ENCODE data around the gene MMP7.
A peak's percentile ranks its signal among the peaks of the same experiment; 100 is the strongest.

MMP7 gene

GRCh38 chr11:102493524-102493923 is 37.0 kb downstream of the MMP7 start:
- DNase-seq, result no peak

- DNase-seq, result no peak
Observed at GRCh38 chr11:102491969-102492368, 38.6 kb downstream of the MMP7 start.

DNA sequence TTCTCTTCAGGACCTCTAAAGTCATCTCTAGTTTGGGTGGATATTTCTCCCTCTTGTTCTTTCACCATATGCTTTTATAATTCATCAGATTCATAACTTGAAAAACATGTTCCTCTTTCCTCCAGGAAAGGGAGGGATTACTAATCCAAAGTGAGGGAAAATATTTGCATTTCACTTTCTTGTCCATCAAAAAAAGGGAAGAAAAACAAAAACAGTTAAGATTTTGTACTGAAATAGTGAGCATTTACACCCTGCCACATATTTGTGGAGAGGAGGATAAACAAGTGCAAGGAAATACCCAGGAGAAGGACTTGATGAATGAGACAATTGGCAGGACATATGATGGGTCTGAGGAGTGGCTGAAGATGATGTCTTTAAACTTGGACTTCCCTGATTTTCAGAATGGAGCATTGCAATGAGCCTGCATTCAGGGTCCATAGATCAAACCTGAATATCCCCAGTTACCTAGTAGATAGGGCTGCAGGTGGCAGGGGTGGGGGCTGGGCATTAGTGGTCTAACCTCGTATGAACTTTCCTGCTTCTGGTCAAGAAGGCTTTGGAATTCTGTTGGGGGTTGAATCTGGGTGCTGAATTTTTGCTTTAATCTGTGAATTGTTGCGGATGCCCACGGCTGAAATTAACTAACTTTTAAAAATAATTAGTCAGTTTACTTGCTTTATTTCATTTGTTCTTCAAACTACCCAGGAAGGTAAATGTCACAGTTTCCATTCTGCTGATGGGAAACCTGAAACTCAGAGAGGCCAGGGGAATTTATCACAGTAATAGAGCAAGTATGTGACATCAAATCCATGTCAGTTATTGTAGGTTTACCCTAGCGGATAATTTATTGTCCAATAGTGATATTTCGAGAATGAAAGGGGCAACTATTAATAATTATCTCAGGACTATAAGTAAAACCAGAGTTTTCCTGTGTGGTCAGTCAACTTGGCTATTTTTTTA is 41.1 kb downstream of the MMP7 start:
- DNase-seq, result no peak

DNA sequence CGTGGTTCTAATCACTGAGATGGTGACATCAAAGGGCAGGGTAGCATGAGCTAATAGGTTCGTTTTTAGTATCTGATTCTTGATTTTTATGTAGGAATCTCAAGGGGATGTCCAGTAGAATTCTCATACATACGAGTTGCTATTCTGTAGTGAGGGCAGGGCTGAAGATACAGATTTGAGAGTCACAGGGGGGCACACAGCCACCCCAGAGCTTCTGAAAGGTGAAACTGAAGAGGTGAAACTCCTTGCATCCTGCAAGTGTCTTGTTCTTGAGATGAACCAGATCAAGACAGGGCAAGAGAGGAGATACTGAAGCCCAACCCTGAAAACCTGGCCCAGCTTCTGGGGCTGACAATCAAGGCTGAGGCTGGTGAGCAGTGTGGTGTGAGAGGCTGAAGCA is 42.3 kb downstream of the MMP7 start:
- no peak for DNase-seq

DNA sequence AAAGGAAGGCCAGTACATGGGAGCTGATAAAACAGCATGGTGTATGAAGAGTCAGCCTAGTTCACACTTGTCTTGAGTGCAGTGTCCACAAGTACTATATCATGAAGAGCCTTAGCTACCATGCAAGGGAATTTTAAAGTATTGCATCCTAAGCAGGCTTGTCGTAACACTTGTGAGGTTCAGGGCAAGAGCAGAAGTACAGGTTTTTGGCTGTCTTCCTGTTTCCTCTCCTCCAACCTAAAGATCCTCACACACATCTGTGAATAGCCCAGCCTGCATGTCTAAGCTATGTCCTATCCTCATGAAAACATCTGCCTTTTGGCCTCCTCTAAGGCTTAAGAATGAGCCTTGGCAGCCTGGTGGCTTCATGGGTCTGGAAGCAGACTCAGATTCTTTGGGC is 43.3 kb downstream of the MMP7 start:
- DNase-seq, result no peak

GRCh38 chr11:102486584-102486983 is 44.0 kb downstream of the MMP7 start:
- no peak for DNase-seq

GRCh38 chr11:102485095-102485722 is 45.3 kb downstream of the MMP7 start:
- DNase-seq, result no peak

DNA sequence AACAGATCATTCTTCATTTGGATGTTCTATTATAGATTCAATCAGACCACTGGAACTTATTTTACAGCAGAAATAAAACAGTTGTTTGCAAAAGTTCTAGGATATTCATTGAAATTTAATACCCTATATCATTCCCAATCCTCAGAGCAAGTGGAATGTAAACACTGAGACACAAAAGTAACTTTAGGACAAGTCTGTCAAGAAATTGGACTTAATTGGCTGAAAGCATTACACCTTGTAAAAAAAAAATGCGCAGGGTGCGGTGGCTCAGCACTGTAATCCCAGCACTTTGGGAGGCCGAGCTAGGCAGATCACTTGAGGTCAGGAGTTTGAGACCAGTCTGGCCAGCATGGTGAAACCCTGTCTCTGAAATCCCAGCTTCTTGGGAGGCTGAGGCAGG is 48.1 kb downstream of the MMP7 start:
- DNase-seq, result no peak

- no peak for DNase-seq
Observed at GRCh38 chr11:102479733-102480132, 50.8 kb downstream of the MMP7 start.

DNA sequence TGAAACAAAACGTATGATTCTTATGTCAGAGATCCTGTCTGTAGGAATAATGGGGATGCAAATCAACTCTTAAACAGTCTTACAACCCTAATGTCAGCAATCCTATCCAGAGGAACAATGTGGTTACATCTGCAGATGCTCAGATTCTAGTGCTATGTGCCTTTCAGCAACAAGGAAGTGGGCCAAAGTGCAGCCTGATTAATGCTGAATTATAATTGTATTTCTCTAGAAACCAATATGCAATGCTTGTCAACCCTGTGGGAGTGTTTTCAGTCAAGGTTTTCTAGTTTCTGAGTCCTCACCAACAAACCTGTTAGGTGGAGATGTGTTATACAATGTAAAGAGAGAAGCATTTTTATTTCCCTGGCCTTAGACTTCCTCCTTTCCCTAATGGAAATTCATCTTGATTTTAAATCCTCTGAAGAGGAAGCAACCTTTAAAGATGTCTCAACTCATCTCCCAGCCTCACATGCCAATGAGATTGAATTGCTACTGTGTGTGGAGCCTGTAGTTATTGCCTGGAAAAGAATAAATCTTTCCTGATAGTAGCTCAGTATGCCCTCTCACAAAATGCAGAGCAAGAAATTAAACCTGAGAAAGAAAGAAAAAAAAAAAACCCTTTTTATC is 51.8 kb downstream of the MMP7 start:
- DNase-seq, result no peak

DNA sequence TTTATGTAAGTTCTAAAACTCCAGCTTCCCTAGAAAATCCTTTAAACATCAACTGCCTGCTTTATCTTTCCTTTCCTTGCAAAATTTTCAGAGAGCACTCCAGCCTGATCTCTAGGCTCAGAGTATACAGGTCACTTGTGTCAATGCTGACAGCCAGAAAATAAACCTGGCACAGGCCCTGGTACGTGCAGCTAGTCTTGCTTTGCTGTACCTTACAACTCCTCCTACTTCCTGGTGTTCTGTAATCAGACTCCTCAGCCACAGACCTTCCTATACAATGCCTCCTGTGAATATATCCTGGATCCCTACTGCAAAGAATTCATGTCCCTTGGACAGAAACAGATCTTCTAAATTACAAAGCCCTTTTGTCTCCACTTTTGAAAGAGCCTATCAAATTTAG is 53.7 kb downstream of the MMP7 start:
- peak; percentile 9 for DNase-seq

GRCh38 chr11:102476069-102476468 is 54.5 kb downstream of the MMP7 start:
- DNase-seq, result no peak

GRCh38 chr11:102473543-102473942 is 57.0 kb downstream of the MMP7 start:
- DNase-seq, result no peak

DNA sequence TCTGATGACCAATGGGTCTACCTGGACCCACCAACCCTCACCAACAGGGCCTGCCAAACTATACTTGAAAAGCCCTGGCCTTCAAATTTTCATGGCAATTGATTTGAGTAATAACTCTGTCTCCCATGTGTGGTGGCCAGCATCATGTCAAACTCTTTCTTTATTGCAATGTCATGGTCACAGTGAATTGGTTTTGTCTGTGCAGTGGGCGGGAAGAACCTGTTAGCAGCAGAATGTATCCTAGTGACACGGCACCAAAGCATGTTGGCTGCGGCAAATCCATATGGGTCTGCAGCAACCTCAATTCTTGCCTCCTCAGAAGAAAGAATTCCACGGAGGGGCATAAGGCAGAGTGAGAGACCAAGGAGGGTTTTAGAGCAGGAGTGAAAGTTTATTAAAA is 58.4 kb downstream of the MMP7 start:
- DNase-seq, result no peak

GRCh38 chr11:102471474-102471873 is 59.1 kb downstream of the MMP7 start:
- DNase-seq, result no peak

Measured in NCI-H1105 treated with DMSO at 0.1 percent for 48 hours (cell line).